Type B pancreatic cell (in vitro differentiated cells): Measurements from ENCODE around the gene ZNF135. TPM values are rescaled to one million over a fixed set of nuclear protein-coding genes. Genes with fewer than 3 reads are reported as not detected.

Experiments
- DNase-seq: peaks from one replicate; pipeline ENCODE4 v3.0.0; 2021; ENCODE audit warnings: mixed read lengths; ENCODE audit not compliant: unreplicated experiment; ENCODE audit errors: extremely low spot score
- H3K27ac Mint-ChIP-seq: 2 replicates; pipeline ENCODE4 v1.8.0; 2021; ENCODE audit warnings: mild to moderate bottlenecking, mixed read lengths
- H3K27me3 Mint-ChIP-seq: 2 replicates; pipeline ENCODE4 v1.8.0; 2021; ENCODE audit warnings: mixed read lengths
- H3K36me3 Mint-ChIP-seq: 2 replicates; pipeline ENCODE4 v1.8.0; 2021; ENCODE audit warnings: mixed read lengths
- H3K4me1 Mint-ChIP-seq: one replicate; pipeline ENCODE4 v1.8.0; 2021; ENCODE audit warnings: mixed read lengths; ENCODE audit not compliant: unreplicated experiment
- H3K4me3 Mint-ChIP-seq: 2 replicates; pipeline ENCODE4 v1.8.0; 2021; ENCODE audit warnings: mild to moderate bottlenecking, mixed read lengths
- H3K9me3 Mint-ChIP-seq: 2 replicates; pipeline ENCODE4 v1.8.0; 2021; ENCODE audit warnings: mixed read lengths
- CTCF ChIP-seq: fragments of 200-600 bp; sonication (generic); conservative IDR thresholded peaks from 2 replicates; pipeline ENCODE4 v1.5.0; 2021; ENCODE audit warnings: antibody characterized with exemption, mild to moderate bottlenecking
- total RNA-seq: library from RNA; stranded (reverse); gene quantifications from 2 replicates; pipeline ENCODE4 v1.2.1, GENCODE V29; 2021; ENCODE audit warnings: low replicate concordance

The ZNF135 gene
- total RNA-seq, 1 donor from 2014 or later: 12.0 TPM

- Mint-ChIP-seq H3K27ac (no peak overlapping the region), H3K4me1 (no peaks in the 10 kb centered on the region), H3K9me3 (peaks cover 5% of the 10 kb centered on the region), H3K4me3 (no peak overlapping the region), H3K27me3 (no peaks in the 10 kb centered on the region), H3K36me3 (peaks cover 34% of the 10 kb centered on the region)
- no peak for DNase-seq
- TF ChIP-seq CTCF: no peak
Observed at GRCh38 chr19:58086825-58087710, 28.0 kb downstream of the ZNF135 start.

DNA sequence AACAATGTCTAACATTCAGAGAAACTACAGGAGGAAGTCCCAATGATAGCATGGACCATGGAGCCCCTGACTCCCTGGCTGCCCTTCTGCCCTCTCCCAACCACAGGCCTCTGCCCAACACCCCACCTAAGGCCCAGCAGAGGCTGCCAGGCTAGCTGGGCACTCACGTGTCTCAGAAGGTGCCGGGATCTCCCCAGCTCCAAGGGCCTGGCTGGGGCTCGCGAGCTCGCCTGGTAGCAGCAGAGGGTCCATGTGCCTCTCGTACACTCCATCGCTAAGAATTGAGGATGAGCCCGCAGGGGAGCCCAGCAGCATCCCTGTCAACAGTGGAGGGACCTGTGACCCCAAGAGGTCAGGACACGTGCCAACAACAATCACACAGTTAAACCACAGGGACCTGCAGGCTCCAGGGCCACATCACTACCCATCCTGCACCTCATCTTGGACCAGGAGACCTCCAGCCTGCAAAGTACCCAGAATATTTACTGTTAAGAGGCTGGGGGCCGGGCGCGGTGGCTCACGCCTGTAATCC lies 29.5 kb downstream of the ZNF135 start:
- Mint-ChIP-seq H3K36me3 (peaks cover 33% of the 10 kb centered on the region), H3K27ac (no peak overlapping the region), H3K27me3 (no peaks in the 10 kb centered on the region), H3K9me3 (peaks cover 5% of the 10 kb centered on the region), H3K4me1 (no peaks in the 10 kb centered on the region), H3K4me3 (no peak overlapping the region)
- no peak for TF ChIP-seq CTCF
- DNase-seq: no peak

- Mint-ChIP-seq H3K4me3 (no peak overlapping the region), H3K9me3 (no peaks in the 10 kb centered on the region), H3K4me1 (no peaks in the 10 kb centered on the region), H3K36me3 (peaks cover 27% of the 10 kb centered on the region), H3K27ac (no peak overlapping the region), H3K27me3 (no peaks in the 10 kb centered on the region)
- no peak for TF ChIP-seq CTCF
- no peak for DNase-seq
Observed at GRCh38 chr19:58089846-58090245, 30.8 kb downstream of the ZNF135 start.

GRCh38 chr19:58091251-58091995 lies 32.3 kb downstream of the ZNF135 start:
- Mint-ChIP-seq H3K4me1 (no peaks in the 10 kb centered on the region), H3K36me3 (peaks cover 31% of the 10 kb centered on the region), H3K27ac (peak overlapping the region; percentile 48)

DNA sequence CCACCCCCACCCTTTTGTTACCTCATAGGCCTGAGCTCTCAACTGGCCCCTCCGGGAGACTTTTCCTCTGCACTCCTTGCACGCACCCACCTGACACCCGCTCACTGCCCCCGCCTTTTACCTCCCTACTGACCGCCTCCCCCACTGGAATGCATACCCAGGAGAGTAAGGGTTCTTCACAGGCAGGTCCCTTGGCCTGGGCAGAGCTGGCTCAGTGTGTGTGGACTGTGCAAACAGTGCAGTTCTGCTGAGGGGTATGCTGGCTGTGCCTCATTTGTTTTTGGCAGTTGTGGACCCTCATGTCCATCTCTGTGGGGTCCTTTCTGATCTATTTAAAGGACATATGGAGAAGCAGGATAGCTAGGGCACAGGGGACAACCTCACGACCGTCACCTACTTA lies 34.0 kb downstream of the ZNF135 start:
- Mint-ChIP-seq H3K4me3 (no peak overlapping the region), H3K9me3 (peaks cover under 1% of the 10 kb centered on the region), H3K36me3 (peaks cover 22% of the 10 kb centered on the region), H3K27me3 (no peaks in the 10 kb centered on the region), H3K4me1 (peaks cover under 1% of the 10 kb centered on the region), H3K27ac (no peak overlapping the region)
- no peak for TF ChIP-seq CTCF
- DNase-seq: no peak

More at GRCh38 chr19:58091251-58091995, 32.3 kb downstream of the ZNF135 start:
- Mint-ChIP-seq H3K9me3 (no peaks in the 10 kb centered on the region), H3K27me3 (no peaks in the 10 kb centered on the region), H3K4me3 (no peak overlapping the region)
- no peak for TF ChIP-seq CTCF
- no peak for DNase-seq
